RPMI8226 (cell line): ENCODE data around the gene CFI.
"Not testable (repeated sequence)": the region's sequence is repeated elsewhere in the genome, so short reads cannot be mapped to it uniquely, and the experiment has no call there.

Experiments used
- DNase-seq: peaks from one replicate; pipeline ENCODE4 v3.0.0-alpha.2; 2015

Gene CFI

DNA sequence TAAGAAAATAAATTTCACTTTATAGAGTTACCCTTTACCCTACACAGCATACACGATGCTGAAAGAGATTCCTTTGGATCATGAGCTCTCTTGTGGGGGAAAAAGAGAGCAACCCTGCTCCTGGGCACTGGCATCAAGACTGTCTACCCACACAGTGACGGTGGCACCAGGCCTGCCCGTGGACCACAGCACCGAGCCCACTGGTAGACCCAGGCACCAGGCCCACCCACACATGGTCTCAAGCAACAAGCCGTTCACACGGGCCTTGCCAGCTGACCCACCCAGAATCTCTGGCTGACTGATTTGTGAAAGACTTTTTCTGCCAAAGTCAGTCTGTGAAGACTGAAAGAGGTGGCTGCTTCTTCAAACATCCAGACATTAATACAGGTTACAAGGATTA, 6.7 kb downstream of the CFI start:
- no peak for DNase-seq

DNA sequence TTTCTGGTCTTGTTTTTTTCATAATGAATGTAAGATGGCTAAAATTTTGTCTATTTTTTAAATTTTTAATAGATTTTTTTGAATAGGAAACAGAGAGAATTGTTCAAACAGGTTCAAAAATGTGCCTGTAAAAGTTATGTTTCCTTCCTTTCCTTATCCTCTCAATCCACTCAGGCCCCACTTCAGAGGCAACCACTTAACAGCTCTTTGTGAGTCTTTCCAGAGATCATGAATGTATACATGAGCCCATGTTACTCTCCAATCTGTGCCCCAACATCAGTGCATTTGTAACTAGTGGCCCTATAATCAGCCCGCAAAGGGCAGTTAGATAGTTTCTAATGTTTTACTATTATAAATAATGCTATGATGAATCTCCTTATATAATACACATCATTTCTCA, 14.0 kb downstream of the CFI start:
- DNase-seq, result no peak

DNA sequence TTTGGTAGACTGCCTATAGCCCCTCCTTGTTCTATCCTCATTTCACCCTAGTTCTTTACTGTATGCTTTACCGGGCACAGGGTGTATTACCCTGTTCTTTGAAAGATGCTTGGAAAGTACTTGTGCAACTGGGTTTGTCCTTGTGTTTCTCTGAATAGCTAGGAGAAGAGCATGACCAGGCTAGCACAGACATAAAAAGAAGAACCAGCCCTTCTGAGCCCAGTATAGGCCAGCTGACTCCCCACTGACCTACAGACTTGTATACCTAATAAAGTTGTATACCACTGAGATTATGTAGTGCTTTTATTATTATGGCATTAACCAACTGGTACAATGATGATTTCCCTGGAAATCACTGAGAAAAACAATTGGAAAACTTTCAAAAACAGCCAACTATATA, 15.0 kb downstream of the CFI start:
- DNase-seq, result no peak

DNA sequence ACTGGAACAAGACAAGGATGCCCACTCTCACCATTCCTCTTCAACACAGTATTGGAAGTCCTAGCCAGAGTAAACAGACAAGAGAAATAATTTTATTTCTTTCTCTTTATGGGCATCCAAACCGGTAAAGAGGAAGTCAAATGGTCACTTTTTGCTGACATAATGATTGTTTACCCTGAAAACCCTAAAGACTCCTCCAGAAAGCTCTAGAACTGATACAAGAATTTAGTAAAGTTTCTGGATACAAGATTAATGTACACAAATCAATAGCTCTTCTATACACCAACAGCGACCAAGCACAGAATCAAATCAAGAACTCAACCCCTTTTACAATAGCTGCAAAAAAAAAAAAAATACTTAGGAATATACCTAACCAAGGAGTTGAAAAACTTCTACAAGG, 19.7 kb downstream of the CFI start:
- not testable (repeated sequence) for DNase-seq

DNA sequence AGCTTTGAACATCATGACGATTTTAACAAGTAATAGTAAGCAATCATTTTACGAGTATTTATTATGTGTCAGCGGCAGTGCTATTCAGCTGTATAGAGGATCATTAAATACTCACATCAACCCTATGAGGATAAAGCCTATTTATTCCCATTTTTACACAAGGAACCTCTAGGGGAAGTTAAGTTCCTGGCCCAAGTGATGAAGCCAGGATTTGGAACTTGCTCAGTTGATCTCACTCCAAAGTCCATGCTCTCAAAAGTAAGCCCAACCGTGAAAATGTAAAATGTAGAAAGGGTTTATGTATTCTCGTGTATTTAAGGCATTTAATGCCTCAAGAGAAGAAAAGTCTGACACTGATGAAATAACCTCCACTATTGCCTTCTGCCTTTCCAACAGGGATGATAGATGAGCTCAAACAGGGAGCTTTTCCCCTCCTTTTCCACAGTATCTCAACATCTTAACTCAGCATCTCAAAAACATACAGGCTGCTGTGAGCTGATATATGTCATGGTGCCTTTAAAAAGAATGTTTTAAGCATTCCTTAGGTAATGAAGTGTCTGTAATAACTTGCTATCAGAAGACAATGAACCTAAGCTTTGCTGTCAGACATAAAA, 36.9 kb downstream of the CFI start:
- no peak for DNase-seq

DNA sequence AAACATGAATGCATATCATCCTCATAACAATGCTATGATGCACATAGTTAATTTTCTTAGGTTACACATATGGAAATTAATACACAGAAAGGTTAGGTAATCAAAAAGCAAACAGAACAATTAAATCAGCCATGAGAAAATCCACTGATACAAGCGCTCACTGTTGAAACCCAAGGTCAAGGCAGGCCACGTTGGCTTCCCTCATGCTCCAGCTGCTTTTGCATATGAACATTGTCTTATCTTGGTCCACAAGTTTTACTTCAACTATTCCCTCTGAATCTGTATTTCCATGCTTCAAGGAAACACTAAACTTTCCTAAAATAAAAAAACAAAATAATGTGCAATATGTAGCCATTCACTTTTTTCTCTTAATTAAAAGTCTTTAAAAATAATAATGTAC, 37.4 kb downstream of the CFI start:
- DNase-seq, result no peak

DNA sequence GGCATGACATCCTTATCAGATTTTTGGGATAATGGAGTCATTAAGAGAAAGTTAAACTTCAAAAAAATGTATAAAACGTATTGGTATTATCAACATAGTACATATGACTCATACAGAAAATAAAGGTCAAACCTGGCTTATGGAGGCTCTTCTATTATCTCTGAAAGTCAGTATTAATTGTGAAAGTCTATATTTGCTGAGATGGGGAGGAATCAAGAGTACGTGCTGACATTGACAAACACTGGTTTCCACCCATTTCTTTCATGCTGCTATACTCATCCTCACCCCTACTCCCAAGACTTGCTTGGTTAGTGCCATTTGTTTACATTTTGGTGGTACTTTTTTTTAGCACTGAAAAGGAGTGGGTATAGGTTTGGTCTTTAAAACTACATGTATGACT, 41.1 kb downstream of the CFI start:
- DNase-seq, result no peak

DNA sequence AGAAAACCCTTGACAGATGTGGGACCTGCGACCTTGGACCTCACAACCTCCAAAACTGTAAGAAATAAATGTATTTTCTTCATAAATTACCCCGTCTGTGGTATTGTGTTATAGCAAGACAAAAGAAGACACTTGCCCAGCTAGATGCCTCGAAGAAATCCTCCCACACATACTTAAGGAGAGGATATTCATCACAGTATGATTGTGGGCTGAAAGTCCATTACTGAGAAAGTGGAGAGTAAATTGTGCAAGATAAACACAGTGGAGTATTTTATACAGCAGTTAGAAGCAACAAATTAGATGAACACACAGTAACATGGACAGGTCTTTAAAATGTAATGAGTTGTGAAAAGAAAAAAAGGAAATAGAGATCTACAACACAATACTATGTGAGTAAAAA, 46.1 kb downstream of the CFI start:
- no peak for DNase-seq

DNA sequence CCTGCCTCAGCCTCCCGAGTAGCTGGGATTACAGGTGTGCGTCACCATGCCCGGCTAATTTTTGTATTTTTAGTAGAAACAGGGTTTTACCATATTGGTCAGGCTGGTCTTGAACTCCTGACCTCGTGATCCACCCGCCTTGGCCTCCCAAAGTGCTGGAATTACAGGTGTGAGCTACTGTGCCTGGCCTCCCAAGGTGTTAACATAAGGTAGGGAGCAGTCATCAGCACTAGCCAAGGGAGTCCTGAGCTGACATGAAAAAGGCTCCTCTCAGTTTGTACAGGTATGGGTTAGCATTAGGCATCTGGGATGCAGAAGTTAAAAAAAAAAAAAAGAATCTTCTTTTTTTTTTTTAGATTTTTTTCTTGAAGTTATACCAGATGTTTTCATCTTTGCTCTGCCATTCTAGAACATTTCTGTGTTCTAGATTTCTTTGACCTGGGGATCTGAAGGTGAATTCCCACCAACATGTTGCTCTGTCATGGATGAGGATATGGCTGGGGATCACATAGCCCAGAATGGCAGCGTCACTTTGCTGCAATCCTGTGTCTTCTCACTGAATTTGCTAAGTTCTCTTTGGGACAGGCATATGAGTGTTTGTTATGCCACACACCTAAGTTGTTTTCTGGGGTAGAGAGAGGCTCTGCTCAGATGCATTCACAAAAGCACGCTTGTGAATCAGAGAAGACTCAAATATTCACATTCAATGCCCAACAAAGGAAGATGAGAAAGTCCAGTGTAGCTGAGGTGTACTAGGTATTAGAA, 47.5 kb downstream of the CFI start:
- no peak for DNase-seq

DNA sequence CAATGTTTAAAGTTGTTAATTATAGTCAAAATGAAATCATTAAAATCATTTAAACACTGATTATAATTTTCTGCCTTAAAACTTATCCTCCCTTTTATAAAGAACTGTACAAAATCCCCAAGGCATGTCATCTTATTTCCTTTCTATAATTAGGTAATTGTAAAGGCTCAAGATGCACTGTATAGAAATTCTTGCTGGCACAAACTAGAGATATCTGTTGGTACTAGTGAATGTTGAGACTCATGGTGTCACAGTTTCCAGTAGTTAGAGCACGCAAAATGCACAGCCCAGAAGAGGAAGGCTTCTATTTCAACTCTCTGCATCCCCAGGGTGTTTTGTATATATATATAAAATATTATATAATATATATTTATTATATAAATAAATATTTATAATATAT, 49.3 kb downstream of the CFI start:
- no peak for DNase-seq

DNA sequence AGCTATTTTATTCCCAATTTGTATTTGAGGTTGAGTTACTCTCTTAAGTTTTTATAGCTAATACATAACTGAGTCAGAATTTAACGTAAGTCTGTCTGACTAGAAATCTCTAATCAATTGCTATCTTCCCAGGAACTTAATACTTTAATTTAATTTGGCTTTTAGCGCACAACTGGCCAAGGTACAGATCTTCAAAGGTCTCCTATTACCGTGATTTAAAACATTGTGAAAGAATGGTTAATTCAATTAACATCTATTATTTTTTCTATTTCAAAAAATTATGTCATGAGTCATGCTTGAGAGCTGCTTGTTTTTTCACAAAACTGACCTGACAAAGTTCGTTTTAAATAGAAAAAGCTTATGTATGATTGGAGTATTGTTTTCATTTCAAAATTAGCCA, 49.9 kb downstream of the CFI start:
- DNase-seq, result no peak

DNA sequence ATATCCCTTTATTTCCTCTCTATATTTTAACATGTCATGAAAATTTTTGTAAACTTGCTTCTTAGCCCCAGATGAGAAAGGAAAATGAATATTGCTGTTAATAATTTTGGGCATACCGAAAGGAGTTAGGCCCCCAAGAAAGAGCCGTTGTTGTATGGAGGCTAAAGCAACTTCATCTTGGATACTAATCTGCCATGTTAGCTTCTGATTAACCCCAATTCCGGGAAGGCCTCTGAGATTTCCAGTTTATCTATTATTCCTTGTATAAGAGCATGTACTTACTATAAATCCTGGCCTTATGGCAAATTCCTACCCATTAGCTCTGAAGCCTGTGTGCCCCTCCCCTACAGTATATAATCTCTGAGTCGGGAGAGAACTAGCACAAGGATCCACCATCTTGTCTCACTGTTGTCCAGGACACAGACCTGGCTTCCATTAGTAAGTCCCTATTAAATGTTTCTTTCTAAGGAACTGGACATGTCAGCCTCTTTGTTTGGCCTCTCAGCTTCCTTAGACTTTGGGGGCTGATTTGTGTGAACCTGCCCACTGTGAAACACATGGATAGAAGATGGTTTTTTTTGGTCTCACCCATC, 51.1 kb downstream of the CFI start:
- DNase-seq, result no peak

DNA sequence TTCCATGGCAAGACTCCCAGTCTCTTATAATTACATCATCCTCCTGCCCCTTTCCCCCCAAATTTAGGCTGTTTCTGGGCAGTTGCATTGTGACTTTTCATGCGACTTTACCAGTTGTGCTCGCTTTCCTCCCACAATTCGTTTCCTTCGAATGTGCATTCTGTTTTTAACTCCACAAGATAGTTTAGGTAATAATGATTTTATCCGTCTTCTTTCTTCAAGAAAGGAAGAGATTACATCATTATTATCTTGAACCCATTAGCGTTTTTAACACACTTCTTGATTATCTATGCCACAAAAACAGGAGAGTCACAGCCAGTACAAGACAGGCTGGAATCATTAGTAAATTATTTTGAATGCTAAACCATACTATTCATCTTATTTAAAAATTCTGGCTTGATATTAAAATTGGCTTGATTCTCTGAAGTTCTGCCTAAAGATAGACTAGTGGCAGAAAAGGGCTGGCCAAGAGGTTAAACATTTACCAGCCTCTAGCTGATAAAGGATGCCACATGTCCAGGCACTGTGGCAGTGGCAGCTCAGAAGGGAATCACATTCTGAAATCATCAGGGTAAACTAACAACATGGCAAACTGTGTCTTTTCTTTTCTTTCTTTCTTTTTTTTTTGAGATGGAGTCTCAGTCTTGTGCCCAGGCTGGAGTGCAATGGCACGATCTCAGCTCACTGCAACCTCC, 52.3 kb downstream of the CFI start:
- DNase-seq, result no peak

DNA sequence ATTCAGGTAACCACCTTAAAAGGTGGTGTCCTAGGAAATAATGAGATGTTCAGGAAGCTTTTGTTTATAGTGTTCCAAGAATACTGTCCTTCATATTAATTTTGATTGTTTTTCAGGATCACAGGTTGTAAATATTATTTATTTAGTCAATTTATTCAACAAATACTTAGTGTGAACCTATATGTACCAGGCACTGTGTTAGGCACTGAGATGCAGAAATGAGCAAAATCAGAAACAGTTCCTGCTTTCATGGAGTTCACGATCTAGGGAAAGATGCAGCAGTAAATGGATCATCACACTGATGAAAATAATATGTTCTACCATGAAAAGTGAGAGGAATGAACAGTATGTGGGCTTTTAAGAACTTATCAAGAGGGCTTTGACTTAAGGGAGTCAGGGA, 53.7 kb downstream of the CFI start:
- DNase-seq, result no peak

DNA sequence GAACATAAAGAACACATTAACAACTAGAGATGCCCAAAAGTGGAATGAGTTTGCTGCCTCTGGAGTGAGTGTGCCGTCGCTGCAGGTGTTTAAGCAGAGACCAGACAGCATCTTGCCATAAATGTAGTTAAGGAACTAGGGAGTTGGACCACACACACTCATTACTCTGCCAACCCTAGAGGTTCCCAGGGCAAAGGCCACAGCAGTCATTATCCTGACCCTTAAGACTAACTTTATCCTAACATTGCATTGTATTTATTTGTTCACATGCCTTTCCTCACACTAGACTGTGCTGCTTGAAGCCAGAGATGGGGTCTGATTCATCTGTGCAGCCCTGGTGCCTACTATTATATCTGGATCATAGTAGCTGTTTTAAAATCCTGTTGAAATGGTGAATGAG, 55.1 kb downstream of the CFI start:
- no peak for DNase-seq

DNA sequence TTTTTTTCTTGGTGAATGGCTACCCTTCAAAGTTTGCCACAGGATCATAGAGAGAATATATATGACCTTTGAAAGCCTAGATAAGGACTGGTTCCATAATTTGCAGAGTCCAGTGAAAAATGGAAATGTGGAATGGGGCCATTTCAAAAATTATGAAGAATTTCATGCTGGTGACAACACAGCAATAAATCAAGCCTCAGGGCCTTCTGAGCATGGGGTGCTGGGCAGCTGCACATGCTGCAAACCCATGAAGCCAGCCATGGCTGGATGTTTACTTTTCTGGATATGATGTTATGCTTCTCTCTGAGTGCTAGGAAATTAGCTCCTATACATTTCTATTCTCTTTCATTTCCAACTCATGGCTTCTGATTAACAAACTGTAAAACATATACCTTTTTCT, 56.0 kb downstream of the CFI start:
- DNase-seq, result no peak

DNA sequence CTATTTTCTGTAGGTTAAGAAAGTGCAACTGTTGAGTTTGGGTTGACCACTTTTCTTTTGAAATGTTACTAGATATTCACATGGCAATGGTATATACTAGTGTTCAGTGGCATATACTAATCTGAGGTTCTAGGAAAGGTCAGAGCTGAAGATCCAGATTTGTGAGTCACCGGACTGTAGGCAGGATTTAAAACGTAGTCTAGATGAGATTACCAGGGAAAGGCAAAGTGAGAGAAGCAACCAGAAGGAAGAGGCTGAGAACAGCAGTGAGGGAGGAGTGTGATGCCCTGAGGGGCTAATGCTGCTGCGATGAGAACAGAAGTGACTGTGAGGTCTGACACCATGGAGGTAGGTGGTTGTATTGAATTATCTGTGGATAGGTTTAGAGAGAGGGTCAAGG, 62.3 kb downstream of the CFI start:
- DNase-seq, result no peak

DNA sequence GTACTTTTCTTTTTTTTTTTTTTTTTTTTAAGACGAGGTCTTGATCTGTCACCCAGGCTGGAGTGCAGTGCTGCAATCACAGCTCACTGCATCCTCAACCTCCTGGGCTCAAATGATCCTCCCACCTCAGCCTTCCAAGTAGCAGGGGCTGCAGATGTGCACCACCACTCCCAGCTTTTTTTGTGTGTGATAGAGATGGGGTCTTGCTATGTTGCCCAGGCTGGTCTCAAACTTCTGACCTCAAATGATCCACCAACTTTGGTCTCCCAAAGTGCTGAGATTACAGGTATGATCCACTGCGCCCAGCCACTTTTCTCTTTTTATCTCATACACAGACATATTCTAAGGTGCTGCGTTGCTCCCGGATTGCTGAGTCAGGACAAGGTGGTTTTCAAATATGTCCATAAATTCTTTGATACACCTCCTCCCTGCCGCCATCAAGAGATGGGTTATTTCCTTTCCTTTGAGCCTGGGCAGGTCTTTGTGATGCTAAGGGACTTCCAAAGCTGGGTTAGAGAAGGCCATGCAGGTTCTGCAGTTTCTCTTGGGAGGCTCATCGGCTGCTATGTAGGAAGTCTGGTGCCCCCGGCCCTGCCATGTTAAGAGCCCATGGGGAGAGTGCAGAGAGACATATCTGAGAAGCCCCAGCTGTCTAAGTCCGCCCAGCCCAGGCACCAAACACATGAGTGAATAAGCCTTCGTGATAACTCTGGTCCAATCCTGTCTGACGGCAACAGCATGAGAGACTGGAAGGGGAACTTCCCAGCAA, 63.5 kb downstream of the CFI start:
- DNase-seq, result no peak

DNA sequence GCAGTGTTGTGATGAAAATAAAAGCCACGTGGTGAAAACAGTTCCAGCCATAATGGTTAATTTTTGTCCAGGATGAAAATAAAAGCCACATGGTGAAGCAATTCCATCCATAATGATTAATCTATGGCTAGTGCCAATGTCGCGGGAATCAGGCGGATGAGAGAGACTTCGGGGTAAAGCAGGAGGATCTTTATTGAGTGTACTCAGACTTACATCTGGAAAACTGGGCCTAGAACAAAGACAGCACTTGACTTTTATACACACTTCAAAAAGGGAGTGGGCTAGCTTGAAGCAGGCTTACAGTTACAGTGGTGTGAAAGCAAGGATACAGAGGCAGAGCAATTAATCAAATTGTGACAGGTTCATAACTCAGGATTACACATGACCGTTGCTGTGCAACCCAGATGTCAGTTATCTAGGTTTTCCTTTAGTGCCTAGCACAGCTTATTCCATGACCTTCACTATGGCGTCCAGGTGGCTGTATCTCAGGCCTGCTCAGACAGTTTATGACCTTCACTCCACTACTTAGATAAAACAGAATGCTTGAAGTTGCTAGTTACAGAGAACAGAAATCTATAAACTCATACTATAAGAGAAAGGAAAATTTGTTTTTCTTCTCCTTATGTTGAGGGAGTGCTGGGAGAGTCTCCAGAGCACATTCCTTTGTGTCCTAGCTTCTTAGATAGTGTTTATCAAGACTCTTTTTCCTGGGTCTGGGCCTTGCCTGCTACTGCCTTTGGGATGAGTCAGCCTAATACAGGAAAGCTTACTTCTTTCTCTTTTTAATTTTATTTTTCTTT, 66.0 kb downstream of the CFI start:
- DNase-seq, result no peak

DNA sequence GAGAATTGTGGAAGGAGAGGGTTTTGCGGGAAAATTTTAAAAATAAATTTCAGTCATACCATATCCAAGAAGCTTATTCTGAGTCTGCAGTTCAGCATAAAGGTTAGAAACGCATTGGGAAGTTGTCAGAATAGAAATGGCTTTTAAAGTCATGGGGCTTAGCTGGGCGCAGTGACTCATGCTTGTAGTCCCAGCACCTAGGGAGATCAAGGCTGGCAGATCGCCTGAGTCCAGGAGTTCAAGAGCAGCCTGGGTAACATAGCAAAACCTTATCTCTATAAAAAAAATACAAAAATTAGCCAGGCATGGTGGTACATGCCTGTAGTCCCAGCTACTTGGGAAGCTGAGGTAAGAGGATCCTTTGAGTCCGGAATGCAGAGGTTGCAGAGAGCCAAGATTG, 68.1 kb downstream of the CFI start:
- no peak for DNase-seq

DNA sequence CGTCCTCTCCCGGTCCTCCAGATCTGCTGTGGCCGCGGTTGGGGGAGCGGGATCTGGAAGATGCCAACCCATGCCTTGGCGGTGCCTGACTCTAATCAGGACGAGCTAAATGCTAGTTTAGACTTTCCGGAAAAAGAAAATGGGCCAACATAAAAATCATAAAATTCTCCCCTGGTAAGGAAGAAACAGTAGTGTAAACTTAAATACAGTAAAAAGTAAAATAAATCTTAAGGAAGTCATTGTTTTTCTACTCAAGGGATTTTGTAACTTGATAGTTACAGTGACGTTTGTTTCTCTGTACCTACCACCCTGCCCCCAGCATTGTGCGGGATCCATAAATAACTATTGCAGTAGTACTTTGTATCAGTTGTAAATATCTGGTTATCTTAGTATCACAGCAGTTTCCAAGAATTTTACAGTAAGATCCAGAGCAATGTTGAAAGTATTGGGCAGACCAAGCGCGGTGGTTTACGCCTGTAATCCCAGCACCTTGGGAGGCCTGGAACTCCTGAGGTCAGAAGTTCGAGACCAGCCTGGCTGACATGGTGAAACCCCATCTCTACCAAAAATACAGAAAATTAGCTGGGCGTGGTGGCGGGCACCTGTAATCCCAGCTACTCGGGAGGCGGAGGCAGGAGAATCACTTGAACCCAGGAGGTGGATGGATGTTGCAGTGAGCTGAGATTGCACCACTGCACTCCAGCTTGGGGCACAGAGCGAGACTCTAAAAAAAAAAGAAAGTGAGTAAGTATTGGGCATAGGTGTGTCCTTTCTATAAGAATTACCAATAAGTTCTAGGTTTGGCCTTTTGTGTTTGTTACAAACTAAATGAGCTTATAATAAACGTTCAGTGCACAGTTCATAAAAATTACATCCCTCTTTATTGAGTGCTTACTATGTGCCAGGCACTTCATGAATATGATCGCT, 70.9 kb downstream of the CFI start:
- DNase-seq, result no peak
